Epidermal melanocyte (primary cell): ENCODE data around the gene PLVAP.

Experiments
- DNase-seq: peaks from one replicate; pipeline ENCODE4 v3.0.0; 2011; ENCODE audit warnings: low spot score; ENCODE audit not compliant: insufficient read length

Gene PLVAP

GRCh38 chr19:17357724-17358123, 19.4 kb downstream of the PLVAP start:
- no peak for DNase-seq

DNA sequence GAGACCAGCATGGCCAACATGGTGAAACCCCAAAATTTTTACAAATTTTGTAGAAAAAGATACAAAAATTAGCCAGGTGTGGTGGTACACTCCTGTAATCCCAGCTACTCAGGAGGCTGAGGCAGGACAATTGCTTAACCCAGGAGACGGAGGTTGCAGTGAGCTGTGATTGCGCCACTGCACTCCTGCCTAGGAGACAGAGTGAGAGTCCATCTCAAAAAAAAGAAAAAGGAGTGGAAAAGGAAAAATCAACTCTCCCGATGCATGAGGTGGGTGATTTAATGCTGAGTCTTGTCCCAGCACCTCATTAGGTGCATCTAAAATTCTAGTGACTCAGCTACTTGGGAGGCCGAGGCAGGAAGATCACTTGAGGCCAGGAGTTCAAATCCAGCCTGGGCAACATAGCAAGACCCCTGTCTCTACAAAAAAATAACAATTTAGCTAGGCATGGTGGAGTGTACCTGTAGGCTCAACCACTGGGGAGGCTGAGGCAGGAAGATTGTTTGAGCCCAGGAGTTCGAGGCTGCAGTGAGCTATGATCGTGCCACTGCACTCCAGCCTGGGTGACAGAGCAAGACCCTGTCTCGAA, 20.0 kb downstream of the PLVAP start:
- no peak for DNase-seq

DNA sequence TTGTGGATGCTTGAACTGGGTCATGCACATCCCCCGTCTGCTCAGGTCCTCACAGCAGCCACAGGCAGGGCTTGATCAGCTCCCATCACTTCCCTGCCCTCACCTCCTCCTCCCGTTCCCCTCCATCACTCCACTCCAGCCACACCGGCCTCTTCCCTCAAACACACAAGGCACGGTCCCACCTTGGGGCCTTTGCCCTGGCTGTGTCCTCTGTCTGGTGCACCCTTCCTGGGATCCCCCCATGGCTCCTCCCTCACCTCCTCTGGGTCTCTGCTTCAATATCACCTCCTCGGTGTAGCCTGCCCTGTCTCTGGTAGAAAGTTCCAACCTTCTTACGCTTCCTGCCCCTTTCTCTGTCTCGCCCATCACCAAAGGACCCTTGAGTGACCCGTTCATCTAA, 23.8 kb downstream of the PLVAP start:
- no peak for DNase-seq

GRCh38 chr19:17352608-17353280, 24.4 kb downstream of the PLVAP start:
- no peak for DNase-seq

GRCh38 chr19:17351815-17352435, 25.2 kb downstream of the PLVAP start:
- no peak for DNase-seq

GRCh38 chr19:17348700-17349099, 28.4 kb downstream of the PLVAP start:
- no peak for DNase-seq

- no peak for DNase-seq
Observed at GRCh38 chr19:17347877-17348276, 29.3 kb downstream of the PLVAP start.

DNA sequence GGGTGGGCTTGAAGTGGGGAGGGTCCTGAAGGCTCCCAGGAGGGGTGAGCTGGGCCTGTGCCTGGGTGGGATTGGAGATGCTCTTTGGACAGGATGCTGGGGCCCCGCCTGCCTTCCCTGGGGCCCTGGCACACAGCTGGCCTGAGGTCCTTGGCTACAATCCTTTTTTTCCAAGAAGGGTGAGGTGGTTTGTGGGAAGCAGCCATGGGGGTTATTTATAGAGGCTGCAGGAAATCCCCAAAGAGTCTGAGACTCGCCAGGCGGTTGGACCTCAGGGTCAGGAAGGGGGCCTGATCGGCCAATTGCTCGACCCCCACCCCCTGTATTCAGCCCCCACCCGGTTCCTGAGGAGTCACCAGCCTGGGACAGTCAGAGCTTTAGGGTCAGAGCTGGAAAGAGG, 29.8 kb downstream of the PLVAP start:
- DNase-seq, result no peak

GRCh38 chr19:17346109-17346671, 31.0 kb downstream of the PLVAP start:
- no peak for DNase-seq

- DNase-seq, result no peak
Observed at GRCh38 chr19:17341845-17342244, 35.3 kb downstream of the PLVAP start.

GRCh38 chr19:17341386-17341785, 35.8 kb downstream of the PLVAP start:
- DNase-seq, result no peak

- DNase-seq, result no peak
Observed at GRCh38 chr19:17340871-17341357, 36.2 kb downstream of the PLVAP start.

GRCh38 chr19:17340302-17340870, 36.8 kb downstream of the PLVAP start:
- no peak for DNase-seq

DNA sequence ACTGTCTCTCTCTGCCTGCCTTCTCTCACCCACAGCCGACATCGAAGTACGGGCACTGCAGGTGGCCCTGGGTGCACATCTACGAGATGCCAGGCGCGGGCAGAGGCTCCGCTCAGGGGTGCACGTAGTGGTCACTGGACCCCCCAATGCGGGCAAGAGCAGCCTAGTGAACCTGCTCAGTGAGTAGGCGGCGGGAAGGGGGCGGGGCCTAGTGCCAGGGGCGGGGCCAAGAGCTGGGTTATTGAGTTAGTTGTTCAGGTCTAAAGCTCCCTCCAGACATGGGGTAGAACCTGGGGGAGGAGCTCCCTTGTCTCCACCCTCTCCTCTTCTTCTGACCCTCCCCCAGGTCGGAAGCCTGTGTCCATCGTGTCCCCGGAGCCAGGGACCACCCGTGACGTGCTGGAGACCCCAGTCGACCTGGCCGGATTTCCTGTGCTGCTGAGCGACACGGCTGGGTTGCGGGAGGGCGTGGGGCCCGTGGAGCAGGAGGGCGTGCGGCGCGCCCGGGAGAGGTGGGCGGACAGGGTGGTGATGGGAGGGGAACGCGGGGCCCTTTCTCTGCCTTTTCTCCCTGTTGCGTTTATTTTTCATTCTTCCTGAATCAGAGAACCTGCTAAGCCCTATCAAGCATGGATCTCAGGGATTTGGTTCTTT, 37.9 kb downstream of the PLVAP start:
- no peak for DNase-seq

- no peak for DNase-seq
Observed at GRCh38 chr19:17338433-17339078, 38.6 kb downstream of the PLVAP start.

DNA sequence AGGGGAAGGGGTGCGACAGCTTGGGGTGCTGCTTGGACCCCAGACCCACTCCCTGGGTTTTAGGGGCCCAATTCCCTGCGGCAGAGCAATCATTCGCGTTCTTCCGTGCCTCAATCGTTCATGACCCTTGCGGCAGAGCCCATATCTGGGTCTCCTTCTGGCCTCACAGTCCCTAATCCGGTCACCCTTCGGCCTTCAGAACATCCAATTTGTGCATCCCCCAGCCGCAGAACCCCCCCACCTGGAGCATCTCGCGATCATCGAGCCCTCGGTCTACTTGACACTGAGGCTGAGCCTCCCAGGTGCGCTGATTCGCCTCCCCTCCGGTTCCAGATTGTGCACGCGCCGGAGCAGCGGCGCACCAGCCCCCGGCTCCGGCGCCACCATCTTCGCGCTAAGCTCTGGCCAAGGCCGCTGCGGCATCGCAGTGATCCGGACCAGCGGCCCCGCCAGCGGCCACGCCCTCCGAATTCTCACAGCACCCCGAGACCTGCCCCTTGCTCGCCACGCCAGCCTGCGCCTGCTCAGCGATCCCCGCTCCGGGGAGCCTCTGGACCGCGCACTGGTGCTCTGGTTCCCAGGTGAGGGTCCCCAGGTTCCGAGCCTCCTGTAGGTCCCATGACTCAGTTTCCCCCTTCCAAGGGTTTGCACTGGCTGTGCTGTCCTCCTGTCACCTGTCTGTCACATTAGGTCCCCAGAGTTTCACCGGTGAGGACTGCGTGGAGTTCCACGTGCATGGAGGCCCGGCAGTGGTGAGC, 39.3 kb downstream of the PLVAP start:
- no peak for DNase-seq

GRCh38 chr19:17336872-17337674, 40.1 kb downstream of the PLVAP start, which contains the start of gene GTPBP3:
Gene GTPBP3 (plus strand): TSS chr19:17337553. CDS start chr19:17337612, 59 bp downstream.
- peak; percentile 99 for DNase-seq

GRCh38 chr19:17335575-17335974, 41.6 kb downstream of the PLVAP start:
- DNase-seq, result no peak
